A549 (cell line): Measurements from ENCODE around the gene PIBF1.

ENCODE experiments used
- CTCF ChIP-seq: fragments of >200 bp; sonication (Bioruptor Twin); formaldehyde crosslinking; IDR thresholded peaks from 3 replicates; pipeline ENCODE4 v1.5.1; 2016
- EP300 ChIP-seq, 2 experiments: fragments of >200 bp; sonication (Bioruptor Twin); formaldehyde crosslinking; IDR thresholded peaks; 2 replicates in 1 of 2; 3 replicates in 1 of 2; pipeline ENCODE4 v1.6.1; 2016 to 2017
- MAX ChIP-seq: IDR thresholded peaks from 2 replicates; pipeline ENCODE4 v1.6.1; 2012
- PBX3 ChIP-seq: IDR thresholded peaks from 2 replicates; pipeline ENCODE4 v1.6.1; 2012
- POLR2A ChIP-seq: IDR thresholded peaks from 2 replicates; pipeline ENCODE4 v1.6.1; 2012; ENCODE audit warnings: mild to moderate bottlenecking, low read length
- REST ChIP-seq: fragments of 200-600 bp; sonication (generic); IDR thresholded peaks from 2 replicates; pipeline ENCODE4 v1.6.1; 2016; ENCODE audit warnings: antibody characterized with exemption, mild to moderate bottlenecking, moderate library complexity
- RNF2 ChIP-seq: fragments of 200-600 bp; sonication (generic); IDR thresholded peaks from 2 replicates; pipeline ENCODE4 v1.6.1; 2016; ENCODE audit warnings: low read depth, mild to moderate bottlenecking, antibody characterized with exemption, moderate library complexity, borderline replicate concordance

GRCh38 chr13:73058064-73058313 is 276.1 kb downstream of the PIBF1 start:
- TF ChIP-seq MAX (no peak), POLR2A (no peak), CTCF (no peak), RNF2 (no peak), REST (no peak), EP300 (IDR thresholded peaks at IDR 0.05) (no peak), PBX3 (no peak)
